ENCODE results near the gene SORBS1.

DNA sequence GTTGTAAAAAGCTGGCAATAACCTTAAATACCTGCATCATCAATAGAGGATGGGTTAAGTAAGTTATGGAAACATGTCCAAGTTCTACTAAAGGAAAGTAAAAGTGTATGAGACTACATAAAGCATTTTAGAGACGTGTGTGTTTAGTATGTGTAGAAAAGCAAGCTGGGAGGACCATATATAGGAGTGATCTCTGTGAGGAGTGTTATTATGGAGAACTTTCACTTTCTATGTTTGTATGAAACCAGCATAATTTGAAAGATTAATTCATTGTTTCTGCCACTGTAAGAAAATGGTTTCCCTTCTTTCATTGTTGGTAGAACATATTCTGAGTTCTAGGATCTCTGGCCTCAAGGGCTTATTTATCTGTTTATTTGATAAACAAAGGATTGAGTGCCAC lies 251.2 kb downstream of the SORBS1 start:
- TF ChIP-seq, protein P1, sequence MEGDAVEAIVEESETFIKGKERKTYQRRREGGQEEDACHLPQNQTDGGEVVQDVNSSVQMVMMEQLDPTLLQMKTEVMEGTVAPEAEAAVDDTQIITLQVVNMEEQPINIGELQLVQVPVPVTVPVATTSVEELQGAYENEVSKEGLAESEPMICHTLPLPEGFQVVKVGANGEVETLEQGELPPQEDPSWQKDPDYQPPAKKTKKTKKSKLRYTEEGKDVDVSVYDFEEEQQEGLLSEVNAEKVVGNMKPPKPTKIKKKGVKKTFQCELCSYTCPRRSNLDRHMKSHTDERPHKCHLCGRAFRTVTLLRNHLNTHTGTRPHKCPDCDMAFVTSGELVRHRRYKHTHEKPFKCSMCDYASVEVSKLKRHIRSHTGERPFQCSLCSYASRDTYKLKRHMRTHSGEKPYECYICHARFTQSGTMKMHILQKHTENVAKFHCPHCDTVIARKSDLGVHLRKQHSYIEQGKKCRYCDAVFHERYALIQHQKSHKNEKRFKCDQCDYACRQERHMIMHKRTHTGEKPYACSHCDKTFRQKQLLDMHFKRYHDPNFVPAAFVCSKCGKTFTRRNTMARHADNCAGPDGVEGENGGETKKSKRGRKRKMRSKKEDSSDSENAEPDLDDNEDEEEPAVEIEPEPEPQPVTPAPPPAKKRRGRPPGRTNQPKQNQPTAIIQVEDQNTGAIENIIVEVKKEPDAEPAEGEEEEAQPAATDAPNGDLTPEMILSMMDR (IDR thresholded peaks at IDR 0.05): no peak
- no peak for TF ChIP-seq POLR2A (IDR thresholded peaks at IDR 0.05)

Measured in testis (tissue), 2 donors.